WTC11 (cell line): ENCODE results near the gene LYZL2.
"Not testable (repeated sequence)": the region's sequence is repeated elsewhere in the genome, so short reads cannot be mapped to it uniquely, and the experiment has no call there.

Experiments
- ATF2 ChIP-seq: sonication (generic); formaldehyde crosslinking; IDR thresholded peaks from 2 replicates; pipeline ENCODE4 v1.8.1; 2022; ENCODE audit warnings: low read depth, missing genetic modification reagents, borderline replicate concordance
- CREM ChIP-seq: sonication (generic); formaldehyde crosslinking; IDR thresholded peaks from 2 replicates; pipeline ENCODE4 v1.8.1; 2022; ENCODE audit warnings: mild to moderate bottlenecking, missing genetic modification reagents, moderate library complexity
- CTCF ChIP-seq: fragments of 200-600 bp; IDR thresholded peaks from 2 replicates; pipeline ENCODE4 v1.8.0; 2022; ENCODE audit warnings: antibody characterized with exemption
- FOXP1 ChIP-seq: sonication (generic); formaldehyde crosslinking; IDR thresholded peaks from 2 replicates; pipeline ENCODE4 v1.8.0; 2022; ENCODE audit warnings: missing genetic modification reagents, mild to moderate bottlenecking, moderate library complexity, borderline replicate concordance

GRCh38 chr10:30673262-30673661 lies 43.7 kb upstream of the LYZL2 start:
- TF ChIP-seq CREM (CRISPR knock-in tag); CTCF; ATF2 (CRISPR knock-in tag); FOXP1 (CRISPR knock-in tag): not testable (repeated sequence)
